ENCODE results near the gene ATG4C. TPM values are rescaled to one million over a fixed set of nuclear protein-coding genes. Genes with fewer than 3 reads are reported as not detected.

ATG4C gene
- total and polyA plus RNA-seq, 3 donors from 2014 or later: 6.8 to 10.2 (median 8.6) TPM

DNA sequence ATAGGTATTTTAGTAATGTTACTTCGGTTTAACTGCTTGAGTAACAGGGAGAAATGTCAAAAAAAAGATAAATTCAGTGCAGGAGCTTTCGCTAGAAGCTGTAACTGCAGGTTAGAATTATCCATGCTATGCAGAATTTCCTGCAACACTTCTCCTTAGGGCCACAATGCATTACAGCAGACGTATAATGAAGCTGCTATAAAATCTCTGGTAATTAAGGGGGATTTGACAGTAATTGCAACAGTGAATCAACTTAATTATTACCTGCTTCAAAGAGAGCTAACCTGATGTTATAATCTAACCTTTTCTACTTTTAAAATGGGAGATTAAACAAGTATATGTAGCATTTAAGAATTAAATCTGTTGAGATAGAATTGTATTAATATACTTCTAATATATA is 92.6 kb downstream of the ATG4C start:
- Histone ChIP-seq H3K27me3 (no peaks in the 10 kb centered on the region), H3K9me3 (no peaks in the 10 kb centered on the region), H3K36me3 (ENCODE audit: low read depth, missing control alignments) (no peaks in the 10 kb centered on the region), H3K4me1 (no peaks in the 10 kb centered on the region), H3K27ac (no peak overlapping the region), H3K4me3 (no peak overlapping the region)
- TF ChIP-seq, protein P1, sequence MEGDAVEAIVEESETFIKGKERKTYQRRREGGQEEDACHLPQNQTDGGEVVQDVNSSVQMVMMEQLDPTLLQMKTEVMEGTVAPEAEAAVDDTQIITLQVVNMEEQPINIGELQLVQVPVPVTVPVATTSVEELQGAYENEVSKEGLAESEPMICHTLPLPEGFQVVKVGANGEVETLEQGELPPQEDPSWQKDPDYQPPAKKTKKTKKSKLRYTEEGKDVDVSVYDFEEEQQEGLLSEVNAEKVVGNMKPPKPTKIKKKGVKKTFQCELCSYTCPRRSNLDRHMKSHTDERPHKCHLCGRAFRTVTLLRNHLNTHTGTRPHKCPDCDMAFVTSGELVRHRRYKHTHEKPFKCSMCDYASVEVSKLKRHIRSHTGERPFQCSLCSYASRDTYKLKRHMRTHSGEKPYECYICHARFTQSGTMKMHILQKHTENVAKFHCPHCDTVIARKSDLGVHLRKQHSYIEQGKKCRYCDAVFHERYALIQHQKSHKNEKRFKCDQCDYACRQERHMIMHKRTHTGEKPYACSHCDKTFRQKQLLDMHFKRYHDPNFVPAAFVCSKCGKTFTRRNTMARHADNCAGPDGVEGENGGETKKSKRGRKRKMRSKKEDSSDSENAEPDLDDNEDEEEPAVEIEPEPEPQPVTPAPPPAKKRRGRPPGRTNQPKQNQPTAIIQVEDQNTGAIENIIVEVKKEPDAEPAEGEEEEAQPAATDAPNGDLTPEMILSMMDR (IDR thresholded peaks at IDR 0.05): no peak
- no peak for DNase-seq
- intact Hi-C loops (cut with DNase I; ENCODE audit: low total_unique reads): no loop called here
- 74 to 83% methylated on average over 3 of the region's 3 CpGs for WGBS, 2 donors

GRCh38 chr1:62877579-62877978 is 93.6 kb downstream of the ATG4C start:
- no peak for TF ChIP-seq POLR2A (IDR thresholded peaks at IDR 0.05)
- TF ChIP-seq, protein P1 (IDR thresholded peaks at IDR 0.05): no peak
- Histone ChIP-seq H3K36me3 (ENCODE audit: low read depth, missing control alignments) (no peaks in the 10 kb centered on the region), H3K27ac (no peak overlapping the region), H3K27me3 (no peaks in the 10 kb centered on the region), H3K9me3 (no peaks in the 10 kb centered on the region), H3K4me1 (no peaks in the 10 kb centered on the region), H3K4me3 (no peak overlapping the region)
- intact Hi-C loops (cut with DNase I; ENCODE audit: low total_unique reads): no loop called here
- DNase-seq: no peak
- WGBS, 2 donors: 85 to 91% methylated on average over 2 of the region's 2 CpGs

- Histone ChIP-seq H3K27me3 (no peaks in the 10 kb centered on the region), H3K4me3 (no peak overlapping the region), H3K27ac (no peak overlapping the region), H3K4me1 (no peaks in the 10 kb centered on the region), H3K9me3 (no peaks in the 10 kb centered on the region), H3K36me3 (ENCODE audit: low read depth, missing control alignments) (no peaks in the 10 kb centered on the region)
- no peak for DNase-seq
- TF ChIP-seq POLR2A (IDR thresholded peaks at IDR 0.05): no peak
- TF ChIP-seq, protein P1 (IDR thresholded peaks at IDR 0.05): no peak
- WGBS, 2 donors: 76 to 92% methylated on average over 1 of the region's 1 CpG
- intact Hi-C loops (cut with DNase I; ENCODE audit: low total_unique reads): no loop called here
Measured at GRCh38 chr1:62879962-62880361, 96.0 kb downstream of the ATG4C start.

DNA sequence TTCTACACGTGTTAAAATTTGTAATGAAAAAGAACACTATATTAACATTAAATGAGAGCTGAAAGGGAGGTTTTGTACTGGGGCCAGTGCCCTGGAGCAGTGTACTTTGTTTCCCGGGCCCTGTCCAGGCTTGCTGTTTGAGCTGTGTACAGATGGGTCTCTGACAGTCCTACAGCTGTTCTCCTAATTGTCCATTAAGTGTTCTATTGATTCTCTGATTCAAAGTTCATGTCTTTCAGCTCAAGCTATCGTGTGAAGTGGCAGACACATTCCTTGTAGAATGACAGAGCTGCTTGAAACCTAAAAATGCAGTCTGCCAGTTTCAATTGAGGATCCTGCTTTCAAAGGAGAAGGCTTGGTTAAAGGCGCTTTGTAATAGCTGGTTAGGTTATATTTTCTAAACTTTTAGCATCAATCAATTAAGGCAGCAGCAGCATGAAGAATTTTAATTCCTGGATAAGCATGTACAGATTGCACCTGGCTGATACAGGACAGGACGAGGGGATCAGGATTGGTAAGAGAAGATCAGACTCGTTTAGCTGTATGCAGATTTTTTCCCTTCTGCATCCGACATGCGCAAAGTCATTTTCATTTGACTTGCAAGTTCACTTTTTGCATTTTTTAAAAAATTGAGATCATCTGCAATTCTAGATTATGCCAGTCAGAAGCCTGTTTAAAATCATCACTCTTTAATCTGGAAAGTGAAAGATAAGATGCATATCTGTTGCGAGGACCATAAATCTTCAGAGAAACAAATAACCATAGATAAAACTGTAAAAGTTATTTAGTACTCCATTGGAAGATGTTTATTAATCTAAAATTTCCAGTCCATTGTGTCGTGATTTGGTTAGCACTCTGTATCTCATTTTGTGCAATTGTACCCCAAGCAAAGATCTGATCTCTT is 98.5 kb downstream of the ATG4C start:
- H3K27ac ChIP-seq: no peak overlapping the region
- intact Hi-C loops (cut with DNase I; ENCODE audit: low total_unique reads): no loop called here

More for the DNA sequence above, 98.5 kb downstream of the ATG4C start:
- no peaks in the 10 kb centered on the region for H3K9me3 ChIP-seq
- no peak overlapping the region for H3K4me3 ChIP-seq
- TF ChIP-seq, protein P1 (IDR thresholded peaks at IDR 0.05): no peak
- no peak for TF ChIP-seq POLR2A (IDR thresholded peaks at IDR 0.05)
- 70 to 76% methylated on average over 10 of the region's 10 CpGs for WGBS, 2 donors
- H3K27me3 ChIP-seq: no peaks in the 10 kb centered on the region
- no peak for DNase-seq
- no peaks in the 10 kb centered on the region for H3K36me3 ChIP-seq (ENCODE audit: low read depth, missing control alignments)
- no peaks in the 10 kb centered on the region for H3K4me1 ChIP-seq

All from testis (tissue), 3 donors.